ENCODE results near the gene ITPR1. TPM values are rescaled to one million over a fixed set of nuclear protein-coding genes. Genes with fewer than 3 reads are reported as not detected.

The ITPR1 gene
- total RNA-seq, 2 donors from 2014 or later, result 29.3 to 29.8 TPM

- intact Hi-C loops (cut with DNase I), result no loop called here
- Histone ChIP-seq H3K9me3 (no peaks in the 10 kb centered on the region), H3K27me3 (no peaks in the 10 kb centered on the region), H3K36me3 (replicated peaks in 1 of 2; ENCODE audit: insufficient read depth in 1 of 2, low read depth in 2 of 2) (no peaks in the 10 kb centered on the region), H3K4me1 (peaks cover 55% of the 10 kb centered on the region), H3K27ac (peak overlapping the region in 3 of 4 donors; percentile 82 to 90 (median 88)), H3K4me3 (no peak overlapping the region)
- WGBS, 2 donors, result 73 to 77% methylated on average over 5 of the region's 5 CpGs
- no peak for DNase-seq
- ATAC-seq, result no peak
- TF ChIP-seq CTCF (IDR thresholded peaks at IDR 0.05), result no peak
- no peak for TF ChIP-seq POLR2A (IDR thresholded peaks at IDR 0.05)
These were observed 277.4 kb downstream of the ITPR1 start for GRCh38 chr3:4770561-4770960.

GRCh38 chr3:4771243-4771642 is 278.1 kb downstream of the ITPR1 start:
- Histone ChIP-seq H3K36me3 (replicated peaks in 1 of 2; ENCODE audit: insufficient read depth in 1 of 2, low read depth in 2 of 2) (no peaks in the 10 kb centered on the region), H3K4me3 (no peak overlapping the region), H3K27ac (peak overlapping the region in 3 of 4 donors; percentile 82 to 90 (median 88)), H3K27me3 (no peaks in the 10 kb centered on the region), H3K4me1 (peaks cover 57% of the 10 kb centered on the region), H3K9me3 (no peaks in the 10 kb centered on the region)
- 70 to 74% methylated on average over 5 of the region's 5 CpGs for whole genome bisulfite sequencing, 2 donors
- ATAC-seq (no peak), DNase-seq (no peak)
- intact Hi-C loops (cut with DNase I), result no loop called here
- TF ChIP-seq POLR2A (IDR thresholded peaks at IDR 0.05), result no peak
- no peak for TF ChIP-seq CTCF (IDR thresholded peaks at IDR 0.05)

GRCh38 chr3:4772171-4772804 is 279.1 kb downstream of the ITPR1 start:
- Histone ChIP-seq H3K4me1 (peaks cover 67% of the 10 kb centered on the region), H3K27ac (peak overlapping the region; percentile 82 to 91 (median 89)), H3K27me3 (no peaks in the 10 kb centered on the region), H3K4me3 (no peak overlapping the region), H3K36me3 (replicated peaks in 1 of 2; ENCODE audit: insufficient read depth in 1 of 2, low read depth in 2 of 2) (no peaks in the 10 kb centered on the region), H3K9me3 (no peaks in the 10 kb centered on the region)
- ATAC-seq (peak; percentile 89), DNase-seq (peak; percentile 91 to 98 (median 94))
- TF ChIP-seq CTCF (IDR thresholded peaks at IDR 0.05) (no peak), POLR2A (IDR thresholded peaks at IDR 0.05) (peak in 2 of 3 donors; percentile 26 to 56)
- intact Hi-C loops (cut with DNase I), result no loop called here
- WGBS, 2 donors, result 4 to 7% methylated on average over 4 of the region's 4 CpGs

GRCh38 chr3:4772858-4773257 is 279.7 kb downstream of the ITPR1 start:
- TF ChIP-seq CTCF (IDR thresholded peaks at IDR 0.05) (no peak), POLR2A (IDR thresholded peaks at IDR 0.05) (no peak)
- intact Hi-C loops (cut with DNase I), result no loop called here

GRCh38 chr3:4773583-4773982 is 280.4 kb downstream of the ITPR1 start:
- Histone ChIP-seq H3K27ac (peak overlapping the region; percentile 82 to 91 (median 89)), H3K4me1 (peaks cover 74% of the 10 kb centered on the region), H3K9me3 (no peaks in the 10 kb centered on the region), H3K27me3 (no peaks in the 10 kb centered on the region), H3K4me3 (no peak overlapping the region), H3K36me3 (replicated peaks in 1 of 2; ENCODE audit: insufficient read depth in 1 of 2, low read depth in 2 of 2) (no peaks in the 10 kb centered on the region)
- ATAC-seq (no peak), DNase-seq (no peak)
- TF ChIP-seq POLR2A (IDR thresholded peaks at IDR 0.05) (no peak), CTCF (IDR thresholded peaks at IDR 0.05) (no peak)
- intact Hi-C loops (cut with DNase I), result no loop called here
- WGBS, 2 donors, result 64% methylated on average over 2 of the region's 2 CpGs

More at GRCh38 chr3:4772858-4773257, 279.7 kb downstream of the ITPR1 start:
- 29 to 43% methylated on average over 9 of the region's 9 CpGs for WGBS, 2 donors
- DNase-seq (peak; percentile 60 to 80 (median 71)), ATAC-seq (peak; percentile 63)
- Histone ChIP-seq H3K36me3 (replicated peaks in 1 of 2; ENCODE audit: insufficient read depth in 1 of 2, low read depth in 2 of 2) (no peaks in the 10 kb centered on the region), H3K27me3 (no peaks in the 10 kb centered on the region), H3K4me1 (peaks cover 73% of the 10 kb centered on the region), H3K9me3 (no peaks in the 10 kb centered on the region), H3K4me3 (no peak overlapping the region), H3K27ac (peak overlapping the region; percentile 82 to 91 (median 89))
